IMR-90 (cell line): ENCODE measurements around the gene ZCCHC14. TPM values are rescaled to one million over a fixed set of nuclear protein-coding genes. Genes with fewer than 3 reads are reported as not detected.

ENCODE experiments used
- ATAC-seq: fragments of 200-7000 bp; cut with Tn5 transposase; 2 replicates; pipeline ENCODE4 v1.9.1; 2020; ENCODE audit warnings: low read depth, mild to moderate bottlenecking, moderate library complexity
- BruUV-seq: library from RNA; stranded (reverse); fragments of 400-500 nt; replicated peaks from 2 replicates; lab custom pipeline; 2021; lab: Mats Ljungman, UMichigan
- CTCF ChIA-PET: fragments of 300-600 bp; formaldehyde crosslinking; extraction: SDS; loops from one replicate; lab custom pipeline; 2021; ENCODE audit warnings: antibody characterized with exemption; lab: Yijun Ruan, JAX
- POLR2A ChIA-PET: fragments of 300-600 bp; sonication (Branson Sonifier 250); formaldehyde crosslinking; loops from one replicate; lab custom pipeline; 2022; ENCODE audit warnings: antibody characterized with exemption; ENCODE audit not compliant: unreplicated experiment; lab: Charles Lee
- DNase-seq: peaks from one replicate; pipeline ENCODE4 v3.0.0; 2013
- H2AFZ ChIP-seq: replicated peaks from 2 replicates; pipeline ENCODE3; 2013; ENCODE audit warnings: low read length, mild to moderate bottlenecking; ENCODE audit not compliant: poor library complexity
- H2AK5ac ChIP-seq: 2 replicates; pipeline ENCODE4 v1.6.1; 2013; ENCODE audit warnings: low read depth, low read length, inconsistent platforms
- H2AK9ac ChIP-seq: replicated peaks from 2 replicates; pipeline ENCODE3; 2013; ENCODE audit warnings: mild to moderate bottlenecking, low read depth, low read length, moderate library complexity; ENCODE audit not compliant: poor library complexity
- H2BK120ac ChIP-seq: 2 replicates; pipeline ENCODE4 v1.6.1; 2013; ENCODE audit warnings: low read depth, low read length, inconsistent platforms
- H2BK15ac ChIP-seq: 3 replicates; pipeline ENCODE4 v1.6.1; 2013; ENCODE audit warnings: low read depth, low read length, inconsistent platforms
- H2BK20ac ChIP-seq: 2 replicates; pipeline ENCODE4 v1.6.1; 2013; ENCODE audit warnings: low read depth, mild to moderate bottlenecking, inconsistent platforms, low read length, moderate library complexity
- H2BK5ac ChIP-seq: 2 replicates; pipeline ENCODE4 v1.6.1; 2013; ENCODE audit warnings: mild to moderate bottlenecking, low read depth, low read length, inconsistent platforms; ENCODE audit not compliant: poor library complexity, severe bottlenecking
- H3K14ac ChIP-seq: replicated peaks from 2 replicates; pipeline ENCODE4 v1.6.1; 2013; ENCODE audit warnings: low read depth, low read length, inconsistent platforms
- H3K18ac ChIP-seq: 2 replicates; pipeline ENCODE4 v1.6.1; 2013; ENCODE audit warnings: low read depth, low read length, control low read depth
- H3K23ac ChIP-seq: 2 replicates; pipeline ENCODE4 v1.6.1; 2013; ENCODE audit warnings: low read depth, low read length, inconsistent platforms
- H3K27ac ChIP-seq: 2 replicates; pipeline ENCODE4 v1.5.1; 2013; ENCODE audit warnings: mild to moderate bottlenecking, control low read depth, low read length; ENCODE audit not compliant: insufficient read depth
- H3K27me3 ChIP-seq: 2 replicates; pipeline ENCODE4 v1.6.1; 2013; ENCODE audit warnings: low read length; ENCODE audit not compliant: control insufficient read depth, insufficient read depth
- H3K36me3 ChIP-seq: 2 replicates; pipeline ENCODE4 v1.6.1; 2013; ENCODE audit warnings: low read length, mixed read lengths; ENCODE audit not compliant: control insufficient read depth, insufficient read depth
- H3K4ac ChIP-seq: 2 replicates; pipeline ENCODE4 v1.6.1; 2013; ENCODE audit warnings: low read depth, low read length, inconsistent platforms
- H3K4me1 ChIP-seq: 2 replicates; pipeline ENCODE4 v1.6.1; 2013; ENCODE audit warnings: low read length, mixed read lengths; ENCODE audit not compliant: control insufficient read depth, insufficient read depth
- H3K4me2 ChIP-seq: 2 replicates; pipeline ENCODE4 v1.6.1; 2013; ENCODE audit warnings: low read depth, mild to moderate bottlenecking, control low read depth, low read length, moderate library complexity
- H3K4me3 ChIP-seq: 2 replicates; pipeline ENCODE4 v1.5.1; 2013; ENCODE audit warnings: low read depth, mild to moderate bottlenecking, control low read depth, low read length, moderate library complexity; ENCODE audit not compliant: insufficient read depth
- H3K56ac ChIP-seq: 2 replicates; pipeline ENCODE4 v1.6.1; 2013; ENCODE audit warnings: low read length, inconsistent platforms; ENCODE audit not compliant: insufficient read depth; ENCODE audit errors: extremely low read depth
- H3K79me1 ChIP-seq, 2 experiments: 2 replicates each; pipeline ENCODE4 v1.6.1; 2013; ENCODE audit warnings: low read length in 2 of 2, inconsistent platforms in 1 of 2, low read depth in 1 of 2
- H3K9ac ChIP-seq: 2 replicates; pipeline ENCODE4 v1.6.1; 2013; ENCODE audit warnings: low read depth, low read length, control low read depth
- H3K9me1 ChIP-seq: 2 replicates; pipeline ENCODE4 v1.6.1; 2013; ENCODE audit warnings: low read length, inconsistent platforms; ENCODE audit not compliant: insufficient read depth
- H3K9me3 ChIP-seq: 2 replicates; pipeline ENCODE4 v1.6.1; 2013; ENCODE audit warnings: low read length; ENCODE audit not compliant: control insufficient read depth, insufficient read depth
- H4K20me1 ChIP-seq: 2 replicates; pipeline ENCODE4 v1.6.1; 2013; ENCODE audit warnings: low read length, inconsistent platforms; ENCODE audit not compliant: insufficient read depth
- H4K5ac ChIP-seq: 2 replicates; pipeline ENCODE4 v1.6.1; 2013; ENCODE audit warnings: mild to moderate bottlenecking, low read depth, low read length, control low read depth
- H4K8ac ChIP-seq, 2 experiments: 2 replicates each; pipeline ENCODE4 v1.6.1; 2013; ENCODE audit warnings: low read depth in 2 of 2, low read length in 2 of 2, control low read depth in 1 of 2, inconsistent platforms in 1 of 2
- H4K91ac ChIP-seq: 2 replicates; pipeline ENCODE4 v1.6.1; 2013; ENCODE audit warnings: low read depth, low read length, inconsistent platforms; ENCODE audit not compliant: insufficient read depth
- BHLHE40 ChIP-seq: fragments of 150-350 bp; IDR thresholded peaks from 2 replicates; pipeline ENCODE4 v1.6.1; 2016; ENCODE audit warnings: mild to moderate bottlenecking, low read depth, low read length
- CEBPB ChIP-seq: IDR thresholded peaks from 2 replicates; pipeline ENCODE4 v1.6.1; 2012; ENCODE audit warnings: low read depth, low read length, improper control_type of control experiment
- CHD1 ChIP-seq: IDR thresholded peaks from 2 replicates; pipeline ENCODE4 v1.6.1; 2012; ENCODE audit warnings: low read depth, low read length, improper control_type of control experiment
- FOS ChIP-seq: fragments of 150-350 bp; IDR thresholded peaks from 2 replicates; pipeline ENCODE4 v1.6.1; 2016; ENCODE audit warnings: low read depth, low read length
- MAFK ChIP-seq: IDR thresholded peaks from 2 replicates; pipeline ENCODE4 v1.6.1; 2012; ENCODE audit warnings: low read depth, low read length, improper control_type of control experiment
- MAZ ChIP-seq: IDR thresholded peaks from 2 replicates; pipeline ENCODE4 v1.6.1; 2012; ENCODE audit warnings: low read depth, mild to moderate bottlenecking, low read length, improper control_type of control experiment, moderate library complexity, borderline replicate concordance
- MXI1 ChIP-seq: IDR thresholded peaks from 2 replicates; pipeline ENCODE4 v1.6.1; 2012; ENCODE audit warnings: low read depth, mild to moderate bottlenecking, low read length, moderate library complexity, borderline replicate concordance
- NFE2L2 ChIP-seq: fragments of 150-350 bp; IDR thresholded peaks from 2 replicates; pipeline ENCODE4 v1.6.1; 2016; ENCODE audit warnings: low read depth, mild to moderate bottlenecking, low read length
- RAD21 ChIP-seq: IDR thresholded peaks from 2 replicates; pipeline ENCODE4 v1.6.1; 2012; ENCODE audit warnings: low read length, improper control_type of control experiment
- RCOR1 ChIP-seq: IDR thresholded peaks from 2 replicates; pipeline ENCODE4 v1.6.1; 2012; ENCODE audit warnings: mild to moderate bottlenecking, low read length, improper control_type of control experiment; ENCODE audit not compliant: insufficient replicate concordance
- RFX5 ChIP-seq: IDR thresholded peaks from 2 replicates; pipeline ENCODE4 v1.8.0; 2012; ENCODE audit warnings: low read depth, mild to moderate bottlenecking, low read length, moderate library complexity
- SMC3 ChIP-seq: fragments of 150-350 bp; IDR thresholded peaks from 2 replicates; pipeline ENCODE4 v1.6.1; 2016; ENCODE audit warnings: low read depth, mild to moderate bottlenecking, antibody characterized with exemption, low read length, moderate library complexity
- WGBS, 2 experiments: methylation state at CpG; one replicate each; pipeline versions ENCODE4 v1.1.5 to v1.1.7; 2013; ENCODE audit warnings: missing lambda C conversion rate in 2 of 2; ENCODE audit not compliant: insufficient read length in 1 of 2; ENCODE audit errors: extremely low coverage in 2 of 2; 5-methylcytosine and 5-hydroxymethylcytosine counted together
- dilution Hi-C: fragments of 300-500 bp; cut with HindIII; formaldehyde crosslinking; loops from one replicate; pipeline ENCODE4 v1.14.3; 2018; ENCODE audit warnings: low sequenced_read_pairs; ENCODE audit not compliant: unreplicated experiment
- in situ Hi-C: fragments of 300-500 bp; cut with MboI; formaldehyde crosslinking; loops from 3 replicates; pipeline ENCODE4 v1.14.3; 2019; ENCODE audit warnings: low sequenced_read_pairs, inconsistent platforms, mixed read lengths
- intact Hi-C: fragments of 100-400 bp; cut with micrococcal nuclease; formaldehyde crosslinking; loops from 2 replicates; pipeline ENCODE4 v1.10.0; 2022
- polyA plus RNA-seq, 3 experiments: library from polyadenylated mRNA; depleted of rRNA; stranded (reverse); fragments of >200 nt; gene quantifications; 2 replicates each; pipeline ENCODE4 v1.2.3, GENCODE V29; 2012; ENCODE audit warnings: low replicate concordance in 1 of 3
- total RNA-seq: library from RNA; depleted of rRNA; stranded (reverse); fragments of >200 nt; gene quantifications from 2 replicates; pipeline ENCODE4 v1.2.3, GENCODE V29; 2012
- TF ChIP-seq, protein P1 (sequence below): fragments of 150-350 bp; IDR thresholded peaks from 2 replicates; pipeline ENCODE4 v1.6.1; 2017; ENCODE audit warnings: mild to moderate bottlenecking, antibody characterized with exemption, low read length, low read depth
- TF ChIP-seq, protein P2 (sequence below): conservative IDR thresholded peaks from 2 replicates; pipeline ENCODE4 v1.5.1; 2012; ENCODE audit warnings: mild to moderate bottlenecking, low read depth, low read length, improper control_type of control experiment

ZCCHC14 gene
- total and polyA plus RNA-seq, 2 of the 4 experiments (the other 2 are of a cell fraction): 2.5 to 5.3 TPM

DNA sequence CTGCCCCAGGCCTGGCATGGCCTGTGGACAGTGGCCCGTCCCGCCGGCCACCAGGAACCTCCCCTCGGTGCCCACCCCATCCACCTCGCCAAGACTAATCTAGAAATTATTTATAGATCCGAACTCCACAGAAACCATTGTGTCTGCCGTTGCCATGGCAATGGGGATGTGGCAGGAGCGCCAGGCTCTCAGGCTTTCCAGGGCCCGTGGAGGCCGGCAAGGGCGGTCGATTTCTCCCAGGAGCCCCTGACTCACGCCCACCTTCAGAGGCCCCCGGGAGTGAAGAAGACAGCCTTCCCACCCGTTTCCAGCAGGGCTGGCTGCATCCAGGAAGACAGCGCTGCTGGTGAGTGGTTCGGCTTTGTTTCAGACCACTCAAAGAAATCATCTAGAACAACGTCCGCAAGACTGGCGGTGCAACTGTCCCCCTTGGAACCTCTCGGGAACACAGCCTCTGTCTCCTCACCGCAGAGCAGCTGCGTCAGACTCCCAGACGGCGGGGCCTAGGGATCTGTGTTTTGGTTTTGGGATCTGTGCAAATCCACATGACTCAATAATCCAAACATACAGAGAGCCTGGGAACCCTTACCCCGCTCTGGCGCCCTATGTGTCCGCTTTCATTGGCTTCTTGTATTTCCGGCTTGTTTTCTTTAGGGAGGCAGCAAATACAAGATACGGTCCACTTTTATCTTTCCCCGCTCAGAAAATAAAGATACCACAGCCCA, 48.5 kb upstream of the ZCCHC14 start:
- H3K27me3 ChIP-seq: peaks cover 23% of the 10 kb centered on the region
- no peak overlapping the region for H4K5ac ChIP-seq
- peak overlapping the region; percentile 59; the same call in 1 of the 2 replicates for H3K23ac ChIP-seq
- no peaks in the 10 kb centered on the region for H3K79me1 ChIP-seq
- 34% methylated on average over 12 of the region's 31 CpGs; no CpG with 5 or more reads in 1 of the 2 experiments for WGBS, 2 experiments
- peak overlapping the region; percentile 58 for H2BK120ac ChIP-seq
- no peak overlapping the region; the same call in 1 of the 2 replicates for H3K4me3 ChIP-seq
- no peaks in the 10 kb centered on the region; the same call in 1 of the 2 replicates for H3K9me1 ChIP-seq
- no peak overlapping the region for H4K91ac ChIP-seq
- no peaks in the 10 kb centered on the region; the same call in 1 of the 2 replicates for H4K20me1 ChIP-seq
- intact Hi-C loops (loop anchor here (2.0 kb wide), 1 partner anchor 49 kb away; the partner anchor contains the start of gene ZCCHC14), in situ Hi-C loops (no loop called here), dilution Hi-C loops (no loop called here)
- peak overlapping the region; percentile 55; the same call in 1 of the 2 replicates for H3K4me2 ChIP-seq
- peak overlapping the region; percentile 53; the same call in 1 of the 2 replicates for H2BK20ac ChIP-seq
- ChIA-PET CTCF (no interaction called here), POLR2A (no interaction called here)
- H3K4me1 ChIP-seq: peaks cover 11% of the 10 kb centered on the region
- no peak overlapping the region; the same call in 1 of the 2 replicates for H3K18ac ChIP-seq
- no TSS peak for BruUV-seq
- peak overlapping the region in 1 of 2 experiments; percentile 46; a peak in 1 of 4 replicates for H4K8ac ChIP-seq
- peak overlapping the region; percentile 70; the same call in 1 of the 2 replicates for H3K4ac ChIP-seq
- H2BK5ac ChIP-seq: no peak overlapping the region
- H3K36me3 ChIP-seq: no peaks in the 10 kb centered on the region
- ATAC-seq: peak; percentile 96
- 0 out of 2 replicates have a peak overlapping the region, but pooled peaks have one; percentile 66 for H2AK5ac ChIP-seq
- DNase-seq: peak; percentile 79
- no peak overlapping the region for H3K9ac ChIP-seq
- H2AK9ac ChIP-seq: peak overlapping the region; percentile 70
- no peak overlapping the region for H2BK15ac ChIP-seq
- H2AFZ ChIP-seq: peak overlapping the region; percentile 86
- H3K27ac ChIP-seq: no peak overlapping the region
- no peak overlapping the region for H3K56ac ChIP-seq
- H3K9me3 ChIP-seq: peaks cover 10% of the 10 kb centered on the region
- no peak overlapping the region for H3K14ac ChIP-seq
- 0 out of 2 replicates have a peak, but pooled peaks have one; percentile 21 for TF ChIP-seq MAZ
- TF ChIP-seq, protein P1, sequence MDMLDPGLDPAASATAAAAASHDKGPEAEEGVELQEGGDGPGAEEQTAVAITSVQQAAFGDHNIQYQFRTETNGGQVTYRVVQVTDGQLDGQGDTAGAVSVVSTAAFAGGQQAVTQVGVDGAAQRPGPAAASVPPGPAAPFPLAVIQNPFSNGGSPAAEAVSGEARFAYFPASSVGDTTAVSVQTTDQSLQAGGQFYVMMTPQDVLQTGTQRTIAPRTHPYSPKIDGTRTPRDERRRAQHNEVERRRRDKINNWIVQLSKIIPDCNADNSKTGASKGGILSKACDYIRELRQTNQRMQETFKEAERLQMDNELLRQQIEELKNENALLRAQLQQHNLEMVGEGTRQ: no peak
- TF ChIP-seq, protein P2, sequence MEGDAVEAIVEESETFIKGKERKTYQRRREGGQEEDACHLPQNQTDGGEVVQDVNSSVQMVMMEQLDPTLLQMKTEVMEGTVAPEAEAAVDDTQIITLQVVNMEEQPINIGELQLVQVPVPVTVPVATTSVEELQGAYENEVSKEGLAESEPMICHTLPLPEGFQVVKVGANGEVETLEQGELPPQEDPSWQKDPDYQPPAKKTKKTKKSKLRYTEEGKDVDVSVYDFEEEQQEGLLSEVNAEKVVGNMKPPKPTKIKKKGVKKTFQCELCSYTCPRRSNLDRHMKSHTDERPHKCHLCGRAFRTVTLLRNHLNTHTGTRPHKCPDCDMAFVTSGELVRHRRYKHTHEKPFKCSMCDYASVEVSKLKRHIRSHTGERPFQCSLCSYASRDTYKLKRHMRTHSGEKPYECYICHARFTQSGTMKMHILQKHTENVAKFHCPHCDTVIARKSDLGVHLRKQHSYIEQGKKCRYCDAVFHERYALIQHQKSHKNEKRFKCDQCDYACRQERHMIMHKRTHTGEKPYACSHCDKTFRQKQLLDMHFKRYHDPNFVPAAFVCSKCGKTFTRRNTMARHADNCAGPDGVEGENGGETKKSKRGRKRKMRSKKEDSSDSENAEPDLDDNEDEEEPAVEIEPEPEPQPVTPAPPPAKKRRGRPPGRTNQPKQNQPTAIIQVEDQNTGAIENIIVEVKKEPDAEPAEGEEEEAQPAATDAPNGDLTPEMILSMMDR: no peak
- peak; percentile 55; the same call in 1 of the 2 replicates for TF ChIP-seq FOS
- TF ChIP-seq RFX5: no peak
- TF ChIP-seq CHD1: no peak
- TF ChIP-seq MAFK: no peak
- no peak for TF ChIP-seq SMC3
- TF ChIP-seq BHLHE40: no peak
- no peak for TF ChIP-seq NFE2L2
- TF ChIP-seq RAD21: no peak
- TF ChIP-seq RCOR1: no peak
- peak; percentile 5; the same call in 1 of the 2 replicates for TF ChIP-seq CEBPB
- no peak for TF ChIP-seq MXI1
